Measurements from ENCODE around the gene HSPE1. TPM values are rescaled to one million over a fixed set of nuclear protein-coding genes. Genes with fewer than 3 reads are reported as not detected.
A peak's percentile ranks its signal among the peaks of the same experiment; 100 is the strongest.

Gene HSPE1
- total RNA-seq, result 137 and 145 TPM in 2 replicates
- polyA plus RNA-seq, result 32.2 and 59.8 TPM in 2 replicates
- polyA plus RNA-seq (2011; cell fraction: cytosol; rRNA removed), result 109 and 170 TPM in 2 replicates
- 26.3 and 49.7 TPM in 2 replicates for polyA plus RNA-seq (2011; cell fraction: nucleus; rRNA removed)
- 309 and 472 TPM in 2 replicates for polyA plus RNA-seq (2012)
- polyA minus RNA-seq, result 10.2 and 13.9 TPM in 2 replicates
- 36.2 TPM for polyA minus RNA-seq (2011; cell fraction: cytosol; rRNA and poly(A)+ RNA removed)
- 10.9 and 11.6 TPM in 2 replicates for polyA minus RNA-seq (2011; cell fraction: nucleus; rRNA and poly(A)+ RNA removed)
- Bru-seq, nascent RNA, result percentile 97 among the genes with signal in this experiment
- BruChase-seq, experiment 1, labeled RNA remaining after a 6-hour chase, result percentile 99 among the genes with signal in this experiment
- percentile 97 among the genes with signal in this experiment for BruChase-seq, experiment 2, labeled RNA remaining after a 2-hour chase
- long read RNA-seq, transcript HSPE1-201 (4 exons, 950 nt), result major isoform, 697 of 726 reads
- long read RNA-seq, partial matches to known transcripts, result 21 of 726 reads
- long read RNA-seq, other reads (novel, unspliced or antisense), result 5 of 726 reads

DNA sequence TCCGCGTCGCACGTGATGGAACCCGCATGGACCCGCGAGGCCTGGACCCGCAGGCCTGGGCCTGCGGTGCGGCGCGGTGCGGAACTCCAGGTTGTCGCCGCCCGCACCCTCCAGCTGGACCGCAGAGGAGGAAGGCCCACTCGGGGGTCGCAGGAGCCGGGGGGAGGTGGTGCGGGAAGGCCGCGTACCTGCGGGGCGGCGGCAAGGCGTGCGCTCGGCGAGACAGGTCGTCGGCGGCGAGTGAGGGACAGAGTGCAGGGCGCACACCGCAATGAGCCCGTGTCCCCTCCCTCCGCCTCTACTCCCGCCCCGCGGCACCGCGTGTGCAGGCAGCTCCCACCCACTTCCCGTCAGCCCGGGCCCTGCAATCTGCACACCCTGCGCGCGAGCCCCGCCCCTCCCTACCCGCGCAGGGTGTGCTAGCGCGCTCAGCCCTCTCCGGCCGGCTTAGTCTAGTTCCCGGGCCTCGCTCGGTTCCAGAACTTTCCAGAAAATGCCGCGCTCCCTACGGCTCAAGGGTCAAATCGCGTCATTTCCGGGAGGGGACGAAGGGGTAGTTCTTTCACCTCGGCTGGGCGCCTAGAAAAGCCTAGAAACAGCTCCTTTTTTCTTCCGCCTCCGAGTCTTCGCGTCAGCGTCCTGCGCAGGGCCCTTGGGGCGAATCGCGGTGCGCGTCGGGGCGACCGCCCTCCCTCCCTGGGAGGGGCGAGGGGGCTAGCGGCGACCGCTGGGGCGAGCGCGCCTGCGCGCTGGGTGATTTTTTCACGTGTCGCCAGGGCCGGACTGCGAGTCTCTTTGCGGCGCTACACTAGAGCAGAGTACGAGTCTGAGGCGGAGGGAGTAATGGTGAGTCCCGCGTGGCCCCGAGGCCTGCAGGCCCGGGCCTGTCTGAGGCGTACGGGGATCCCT lies at the start of gene HSPE1, which contains the start of gene HSPD1:
Gene HSPE1, plus strand, starts transcription at position 786 of the 909 bp plus-strand sequence. Its CDS starts 58 bp downstream, at position 844.
Gene HSPD1, minus strand, starts transcription at position 247 of the 909 bp plus-strand sequence. CDS start 992 bp downstream, outside the sequence.
- TF ChIP-seq, protein P1, sequence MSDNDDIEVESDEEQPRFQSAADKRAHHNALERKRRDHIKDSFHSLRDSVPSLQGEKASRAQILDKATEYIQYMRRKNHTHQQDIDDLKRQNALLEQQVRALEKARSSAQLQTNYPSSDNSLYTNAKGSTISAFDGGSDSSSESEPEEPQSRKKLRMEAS (IDR thresholded peaks at IDR 0.05; ENCODE audit: insufficient read depth, insufficient read length), result peak; percentile 78
- TF ChIP-seq, protein P2, sequence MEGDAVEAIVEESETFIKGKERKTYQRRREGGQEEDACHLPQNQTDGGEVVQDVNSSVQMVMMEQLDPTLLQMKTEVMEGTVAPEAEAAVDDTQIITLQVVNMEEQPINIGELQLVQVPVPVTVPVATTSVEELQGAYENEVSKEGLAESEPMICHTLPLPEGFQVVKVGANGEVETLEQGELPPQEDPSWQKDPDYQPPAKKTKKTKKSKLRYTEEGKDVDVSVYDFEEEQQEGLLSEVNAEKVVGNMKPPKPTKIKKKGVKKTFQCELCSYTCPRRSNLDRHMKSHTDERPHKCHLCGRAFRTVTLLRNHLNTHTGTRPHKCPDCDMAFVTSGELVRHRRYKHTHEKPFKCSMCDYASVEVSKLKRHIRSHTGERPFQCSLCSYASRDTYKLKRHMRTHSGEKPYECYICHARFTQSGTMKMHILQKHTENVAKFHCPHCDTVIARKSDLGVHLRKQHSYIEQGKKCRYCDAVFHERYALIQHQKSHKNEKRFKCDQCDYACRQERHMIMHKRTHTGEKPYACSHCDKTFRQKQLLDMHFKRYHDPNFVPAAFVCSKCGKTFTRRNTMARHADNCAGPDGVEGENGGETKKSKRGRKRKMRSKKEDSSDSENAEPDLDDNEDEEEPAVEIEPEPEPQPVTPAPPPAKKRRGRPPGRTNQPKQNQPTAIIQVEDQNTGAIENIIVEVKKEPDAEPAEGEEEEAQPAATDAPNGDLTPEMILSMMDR (IDR thresholded peaks at IDR 0.05; ENCODE audit: extremely low read depth in 1 of 2, insufficient read depth in 1 of 2, low read depth in 1 of 2, low read length in 2 of 2), result no peak
- TF ChIP-seq MYC (IDR thresholded peaks at IDR 0.05; ENCODE audit: low read depth, low read length) (peak; percentile 98), POLR2A (IDR thresholded peaks at IDR 0.05; ENCODE audit: low read depth, low read length) (peak; percentile 82), POLR2AphosphoS5 (IDR thresholded peaks at IDR 0.05; ENCODE audit: insufficient read depth, low read depth, low read length) (peak; percentile 93), GATA2 (IDR thresholded peaks at IDR 0.05; ENCODE audit: insufficient read depth, insufficient read length, low read depth, low read length) (no peak)

More for the DNA sequence above, at the start of gene HSPE1, which contains the start of gene HSPD1:
- DNase-seq (ENCODE audit: low read depth, low spot score) (peak; percentile 99), FAIRE-seq (peak; percentile 97)
- ChIA-PET POLR2A (interaction anchor here (0.5 to 2.7 kb wide), 13 partner anchors 8 to 176 kb away, joined by 3 to 16 read pairs (median 4); partner anchors contain the start of genes COQ10B, MOB4, RFTN2 and SF3B1), CTCF (interaction anchor here (0.6 to 1.5 kb wide), 10 partner anchors 8 to 279 kb away, joined by 3 to 6 read pairs (median 3); partner anchors contain the start of genes COQ10B, MOB4 and SF3B1)
- no peaks in the 10 kb centered on the region for H3K9me3 ChIP-seq (replicated peaks; ENCODE audit: control insufficient read depth, insufficient read depth, low read length)
- peaks cover 4 to 18% of the 10 kb centered on the region in 2 experiments for H3K36me3 ChIP-seq (ENCODE audit: control insufficient read depth in 2 of 2, extremely low read depth in 1 of 2, insufficient read depth in 2 of 2, low read length in 2 of 2)
- H4K20me1 ChIP-seq (replicated peaks; ENCODE audit: control insufficient read depth, extremely low read depth, insufficient read depth, low read length), result peaks cover 2% of the 10 kb centered on the region
- dilution Hi-C loops (cut with MboI; ENCODE audit: extremely low pct_ligation_motif_present, low sequenced_read_pairs) (no loop called here), intact Hi-C loops (cut with micrococcal nuclease) (loop anchor here (1.0 to 5.0 kb wide), 9 partner anchors 15 to 797 kb away; partner anchors contain the start of genes COQ10B, MARS2, RFTN2 and SF3B1)
- H3K27me3 ChIP-seq (ENCODE audit: control insufficient read depth in 2 of 2, insufficient read depth in 2 of 2, low read length in 2 of 2), result no peaks in the 10 kb centered on the region
- peak within 1 kb of the TSS; percentile 67 for H3K9ac ChIP-seq (replicated peaks; ENCODE audit: extremely low read depth, insufficient read depth, low read length)
- H3K4me1 ChIP-seq (ENCODE audit: control insufficient read depth, extremely low read depth, insufficient read depth, low read length), result peaks cover 46% of the 10 kb centered on the region
- peak within 1 kb of the TSS; percentile 75 for H3K27ac ChIP-seq (ENCODE audit: insufficient read depth, low read depth, low read length)
- H3K4me3 ChIP-seq (replicated peaks in 1 of 3; ENCODE audit: insufficient read depth in 1 of 3, low read depth in 1 of 3, low read length in 3 of 3), result peak within 1 kb of the TSS; percentile 68 to 93 (median 86)
- BruUV-seq (replicated peaks), result no TSS peak
- no peaks in the 10 kb centered on the region for H3K9me1 ChIP-seq (replicated peaks; ENCODE audit: control insufficient read depth, extremely low read depth, insufficient read depth, low read length)
- peak within 1 kb of the TSS; percentile 99 for H3K4me2 ChIP-seq (ENCODE audit: insufficient read depth, low read length)
- H2AFZ ChIP-seq (ENCODE audit: low read depth, low read length), result peak within 1 kb of the TSS; percentile 58
- peaks cover 76% of the 10 kb centered on the region for H3K79me2 ChIP-seq (ENCODE audit: control insufficient read depth, insufficient read depth, low read length)
